Hematopoietic multipotent progenitor cell treated with erythropoietin and hydrocortisone succinate and interleukin-3 and kit ligand, for 6 days (in vitro differentiated cells): ENCODE data around the gene PRR23B.
"Not testable (repeated sequence)": the region's sequence is repeated elsewhere in the genome, so short reads cannot be mapped to it uniquely, and the experiment has no call there.

ENCODE experiments used
- DNase-seq: peaks from one replicate; pipeline ENCODE4 v3.0.0-alpha.2; 2015

The PRR23B gene

DNA sequence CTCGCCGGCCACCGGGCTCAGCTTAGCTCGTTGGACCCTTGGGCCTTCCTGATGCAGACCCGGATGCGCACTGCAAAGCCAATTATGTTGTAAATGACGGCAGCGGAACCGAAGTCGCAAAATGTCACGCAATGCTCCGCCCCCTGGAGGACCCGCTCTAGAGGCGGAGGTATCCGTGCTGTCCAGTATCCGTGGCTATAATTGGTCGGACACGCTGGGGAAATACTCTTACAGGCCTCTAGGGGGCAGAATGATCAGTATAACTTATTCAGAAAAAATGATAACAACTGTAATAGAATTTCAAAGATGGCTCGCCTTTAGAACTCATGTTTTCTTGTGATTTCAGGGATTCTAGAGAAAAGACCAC is at the start of gene PRR23B:
PRR23B (minus strand) TSS at position 59 of the 367 bp plus-strand sequence. CDS start 265 bp downstream, outside the sequence.
- peak; percentile 21 for DNase-seq

DNA sequence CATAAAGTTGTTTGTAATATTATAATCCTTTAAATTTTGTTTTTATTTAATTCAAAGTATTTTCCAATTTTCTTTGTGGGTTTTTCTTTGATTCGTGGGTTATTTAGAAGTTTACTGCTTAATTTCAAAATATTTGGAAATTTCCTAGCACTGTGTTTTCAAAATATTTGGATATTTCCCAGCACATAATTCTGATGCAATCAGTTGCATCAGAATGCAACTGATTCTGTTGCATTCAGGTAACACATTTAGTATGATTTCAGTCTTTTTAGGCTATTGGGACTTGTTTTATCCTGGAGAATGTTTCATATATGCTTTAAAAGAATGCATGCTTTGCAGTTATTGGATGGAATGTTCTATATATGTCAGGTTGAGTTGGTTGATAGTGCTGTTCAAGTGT is 42.2 kb upstream of the PRR23B start:
- no peak for DNase-seq

GRCh38 chr3:139052802-139053600 is 32.3 kb upstream of the PRR23B start:
- DNase-seq: no peak

- DNase-seq: no peak
Observed at GRCh38 chr3:139044366-139045210, 23.9 kb upstream of the PRR23B start, which contains the start of gene PRR23C. PRR23C (minus strand) TSS chr3:139044892; CDS start chr3:139044620, 272 bp downstream.

DNA sequence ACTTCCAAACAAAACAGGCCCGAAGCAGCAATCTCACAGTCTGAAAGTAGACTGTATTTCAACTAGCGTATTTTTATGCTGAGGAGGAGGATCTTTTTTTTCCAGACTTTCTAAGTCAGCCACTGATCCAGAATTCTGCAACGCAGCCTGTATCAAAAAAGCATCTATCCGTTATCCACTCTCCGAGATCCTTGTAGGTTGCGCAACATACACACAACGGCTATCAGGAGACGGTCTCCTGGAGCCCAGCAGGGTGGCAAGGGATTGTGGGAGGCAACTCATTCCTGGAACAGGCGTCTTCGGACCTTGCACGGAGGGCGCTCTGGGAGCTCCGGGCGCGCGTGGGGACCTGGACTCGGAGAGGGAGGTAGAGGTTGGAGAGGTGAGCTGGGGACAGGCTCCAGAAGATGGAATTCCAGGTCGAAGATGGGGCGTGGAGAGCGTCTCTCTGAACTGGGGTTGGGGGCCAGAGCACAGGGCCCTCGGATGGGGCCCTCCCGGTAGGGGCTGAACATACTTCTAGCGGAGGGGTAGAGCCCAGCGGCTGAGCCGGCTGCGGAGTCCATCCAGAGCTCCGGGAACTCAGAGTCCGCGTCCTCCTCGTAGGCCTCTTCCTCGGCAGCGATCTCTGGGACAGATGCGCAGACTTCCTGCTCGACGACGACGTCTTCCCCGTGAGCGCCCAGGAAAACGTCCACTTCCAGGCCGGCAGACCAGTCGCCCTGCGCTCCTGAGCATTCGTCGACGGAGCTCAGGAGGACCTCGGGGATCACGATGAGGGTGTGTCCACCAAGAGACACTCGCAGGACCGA is 23.0 kb upstream of the PRR23B start:
- DNase-seq: no peak

- DNase-seq: no peak
Observed at GRCh38 chr3:139037478-139037877, 16.8 kb upstream of the PRR23B start.

DNA sequence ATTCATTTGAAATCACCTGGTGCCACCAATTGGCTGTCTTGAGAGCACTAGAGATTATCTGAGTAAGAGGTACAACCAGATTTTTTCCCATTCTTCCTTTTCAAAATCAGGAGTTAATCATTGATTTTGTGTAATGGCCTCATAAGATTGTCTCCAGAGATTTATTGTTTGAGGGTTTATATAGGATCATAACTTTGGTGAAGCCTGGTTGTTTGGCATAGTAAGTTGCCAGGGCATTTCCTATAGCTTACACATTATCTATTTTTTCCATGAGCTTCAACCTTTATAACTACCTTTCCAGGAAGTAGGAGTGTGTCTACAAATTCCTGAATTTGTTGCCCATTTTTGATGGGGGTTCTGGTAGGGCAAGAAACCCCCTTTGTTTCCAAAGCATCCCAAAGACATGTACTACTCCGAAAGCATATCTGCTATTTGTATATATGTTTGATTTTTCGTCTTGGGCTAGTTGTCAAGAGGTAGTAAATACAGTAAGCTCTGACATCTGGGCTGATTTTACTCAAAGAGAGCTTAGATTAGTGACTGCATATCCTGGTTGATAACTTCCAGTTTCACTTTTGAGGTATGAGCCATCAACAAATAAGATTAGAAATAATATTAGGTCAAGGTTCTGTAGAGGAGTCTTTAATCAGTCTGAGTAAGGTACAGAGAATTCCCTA is 11.7 kb upstream of the PRR23B start:
- DNase-seq: no peak

DNA sequence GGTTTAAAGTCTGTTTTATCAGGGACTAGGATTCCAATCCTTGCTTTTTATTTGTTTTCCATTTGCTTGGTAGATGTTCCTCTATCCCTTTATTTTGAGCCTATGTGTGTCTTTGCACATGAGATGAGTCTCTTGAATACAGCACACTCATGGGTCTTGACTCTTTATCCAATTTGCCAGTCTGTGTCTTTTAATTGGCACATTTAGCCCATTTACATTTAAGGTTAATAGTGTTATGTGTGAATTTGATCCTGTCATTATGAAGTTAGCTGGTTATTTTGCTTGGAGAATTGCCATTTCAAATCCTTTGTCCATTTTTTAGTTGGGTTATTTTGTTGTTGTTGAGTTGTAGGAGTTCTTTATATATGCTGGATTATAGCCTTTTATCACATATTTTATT is 9.8 kb upstream of the PRR23B start:
- not testable (repeated sequence) for DNase-seq

- DNase-seq: no peak
Observed at GRCh38 chr3:139024968-139025367, 4.2 kb upstream of the PRR23B start.

DNA sequence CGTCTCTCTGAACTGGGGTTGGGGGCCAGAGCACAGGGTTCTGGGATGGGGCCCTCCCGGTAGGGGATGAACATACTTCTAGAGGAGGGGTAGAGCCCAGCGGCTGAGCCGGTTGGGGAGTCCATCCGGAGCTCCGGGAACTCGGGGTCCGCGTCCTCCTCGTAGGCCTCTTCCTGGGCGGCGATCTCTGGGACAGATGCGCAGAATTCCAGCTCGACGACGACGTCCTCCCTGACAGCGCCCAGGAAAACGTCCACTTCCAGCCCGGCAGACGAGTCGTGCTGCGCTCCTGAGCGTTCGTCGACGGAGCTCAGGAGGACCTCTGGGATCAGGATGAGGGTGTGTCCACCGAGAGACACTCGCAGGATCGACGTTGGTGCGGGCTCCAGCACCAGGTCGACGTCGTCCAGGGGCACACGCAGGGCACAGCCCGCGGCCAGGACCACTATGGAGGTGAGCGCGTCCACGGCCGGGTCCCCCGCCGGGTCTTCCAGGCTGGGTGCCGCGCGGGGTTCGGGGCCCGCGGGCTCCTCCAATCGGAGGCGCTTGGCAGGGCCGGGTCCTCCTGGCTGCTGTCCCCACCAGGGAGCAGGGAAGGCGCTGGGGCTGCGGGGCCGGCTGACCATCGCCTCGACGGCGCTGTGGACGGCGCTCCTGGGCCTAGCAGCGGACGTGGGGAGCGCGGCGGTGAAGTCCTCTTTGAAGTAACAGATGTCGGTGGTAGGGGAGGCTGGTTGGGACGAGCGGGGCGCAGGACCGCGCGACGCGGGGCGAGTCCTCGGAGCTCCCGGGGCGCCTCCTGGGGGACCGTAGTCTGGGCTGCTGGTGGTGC is 474 bp downstream of the PRR23B start:
- no peak for DNase-seq

DNA sequence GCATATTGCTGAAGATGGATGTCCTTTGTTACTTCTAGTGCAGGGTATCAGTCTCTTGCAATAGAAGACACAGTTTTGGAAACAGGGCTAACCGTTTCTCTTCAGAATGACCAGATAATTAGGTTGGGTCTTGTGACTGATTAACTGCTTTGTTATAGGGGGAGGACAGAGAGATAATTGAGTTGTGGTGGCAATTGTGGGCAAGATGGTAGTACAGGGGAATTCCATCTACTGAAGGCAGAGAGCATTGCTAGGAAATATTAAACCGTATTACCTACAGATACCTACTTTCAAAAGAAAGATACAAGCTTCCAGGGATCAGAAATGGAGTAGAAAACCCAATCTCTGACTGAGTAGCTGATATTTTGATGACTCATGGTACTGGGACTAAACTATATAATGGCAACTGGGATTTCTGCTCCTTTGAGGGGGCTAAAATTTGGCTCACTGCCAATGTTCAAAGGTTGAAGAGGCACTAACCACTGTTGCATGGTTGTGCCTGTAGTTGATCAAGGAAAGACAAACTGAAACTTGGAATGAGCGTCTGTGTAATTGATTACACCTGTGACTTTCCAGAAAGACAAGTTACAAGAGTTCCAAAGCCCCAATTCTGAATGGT is 4.2 kb downstream of the PRR23B start:
- DNase-seq: no peak

GRCh38 chr3:139006051-139006716 is 14.5 kb downstream of the PRR23B start, which contains the start of gene PRR23A:
PRR23A (minus strand) TSS chr3:139006268; CDS start chr3:139006268, 0 bp downstream.
- DNase-seq: no peak

GRCh38 chr3:139005356-139005993 is 15.3 kb downstream of the PRR23B start:
- no peak for DNase-seq

DNA sequence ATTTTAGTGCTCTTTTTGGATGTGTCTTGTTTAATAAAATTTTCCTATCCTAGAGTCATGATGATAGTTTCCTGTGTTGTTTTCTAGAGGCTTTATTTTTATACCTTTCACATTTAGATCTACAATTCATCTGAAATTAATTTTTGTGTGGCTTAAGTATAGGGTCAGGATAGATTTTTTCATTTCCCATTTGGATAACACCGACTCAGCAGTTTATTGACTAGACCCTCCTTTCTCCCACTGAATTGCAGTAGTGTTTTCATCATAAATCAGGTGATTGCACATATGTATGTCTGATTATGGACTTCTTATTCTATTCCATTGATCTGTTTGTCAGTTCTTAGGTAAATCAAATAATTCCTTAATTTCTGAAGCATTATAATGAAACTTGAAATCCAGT is 25.0 kb downstream of the PRR23B start:
- no peak for DNase-seq

- DNase-seq: no peak
Observed at GRCh38 chr3:138987181-138987580, 33.5 kb downstream of the PRR23B start.

DNA sequence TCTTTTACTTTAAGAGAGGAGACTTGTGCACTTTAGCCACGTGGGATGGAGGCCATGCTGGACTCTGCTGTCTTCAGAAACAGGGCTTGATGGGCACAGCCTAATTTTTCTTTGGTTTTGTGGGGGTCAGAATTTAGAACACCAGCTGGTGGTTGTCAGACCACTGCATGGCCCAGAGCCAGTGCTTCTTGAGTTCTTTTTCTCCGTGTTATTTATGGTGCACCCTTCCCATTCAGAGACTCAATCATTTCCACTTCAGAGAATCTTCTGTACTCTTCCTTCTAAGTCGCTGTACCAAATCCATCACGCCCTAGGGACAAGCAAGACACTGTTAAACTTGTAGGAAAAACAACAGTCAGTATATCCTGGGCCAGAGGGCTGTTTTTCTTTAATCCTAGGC is 34.8 kb downstream of the PRR23B start:
- no peak for DNase-seq

DNA sequence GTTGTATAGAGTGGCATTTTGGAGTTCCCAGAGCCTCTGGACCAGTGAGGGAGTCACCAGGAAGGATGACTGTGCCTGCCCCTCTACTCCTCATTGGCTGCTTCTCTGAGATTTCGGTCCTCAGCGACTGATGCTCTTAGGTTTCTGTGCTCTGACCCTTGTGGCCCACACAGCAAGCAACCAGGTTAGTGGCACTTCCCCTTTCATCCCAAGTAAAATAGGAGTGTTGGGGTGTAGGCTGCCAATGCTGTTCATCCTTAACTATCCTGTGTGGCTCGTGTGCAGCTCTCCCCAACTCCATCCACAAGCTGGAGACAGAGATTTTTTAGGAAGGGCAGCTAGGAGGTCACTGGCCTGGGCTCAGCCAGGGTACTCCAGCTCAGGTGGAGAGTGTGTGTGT is 35.9 kb downstream of the PRR23B start:
- DNase-seq: no peak

DNA sequence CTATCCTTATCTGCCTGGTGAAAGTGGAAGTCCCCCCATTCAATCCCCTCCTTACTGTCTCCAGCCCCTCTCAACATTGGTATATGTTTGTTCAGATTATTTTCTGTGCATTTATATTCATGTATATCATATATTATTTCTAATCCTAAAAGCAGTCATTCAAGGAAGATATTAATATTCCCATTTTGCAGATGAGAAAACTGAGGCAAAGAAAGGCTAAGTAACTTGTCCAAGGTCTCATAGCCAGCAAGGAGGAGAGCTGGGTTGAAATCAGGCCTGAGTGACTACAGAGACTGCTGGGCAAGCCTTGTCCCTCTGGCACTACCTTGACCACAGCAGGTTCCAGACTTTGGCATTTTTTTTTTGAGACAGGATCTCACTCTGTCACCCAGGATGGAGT is 44.7 kb downstream of the PRR23B start:
- DNase-seq: no peak

- DNase-seq: no peak
Observed at GRCh38 chr3:138975351-138975750, 45.4 kb downstream of the PRR23B start.

GRCh38 chr3:138974462-138974861 is 46.3 kb downstream of the PRR23B start:
- DNase-seq: peak; percentile 10
